Measurements from ENCODE around the gene JARID2. TPM values are rescaled to one million over a fixed set of nuclear protein-coding genes. Genes with fewer than 3 reads are reported as not detected.

Gene JARID2
- polyA plus RNA-seq, 1 experiment = 9.7 TPM

DNA sequence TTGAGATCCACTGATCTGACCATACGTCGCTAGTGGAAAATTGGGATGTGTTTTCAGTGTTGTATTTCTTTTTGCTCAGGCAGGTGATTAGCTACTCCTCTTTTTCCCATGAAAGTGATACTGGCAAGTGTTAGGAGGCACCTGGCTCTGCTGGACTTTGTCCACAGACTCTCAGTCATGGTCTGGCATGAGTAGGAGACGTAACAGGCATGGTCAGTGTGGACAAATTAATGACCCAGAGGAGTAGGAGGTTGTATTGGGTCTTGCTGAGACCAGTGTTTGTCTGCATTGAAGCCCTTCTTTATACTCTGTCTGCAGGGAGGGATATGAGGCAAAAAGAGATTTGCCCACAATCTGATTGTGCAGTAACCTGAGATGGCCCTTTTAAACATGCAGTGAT is 238.3 kb downstream of the JARID2 start:
- Histone ChIP-seq H3K9me3 (ENCODE audit: control insufficient read depth, insufficient read depth, low read length) (no peaks in the 10 kb centered on the region), H3K27me3 (ENCODE audit: control insufficient read depth, insufficient read depth, low read length) (no peaks in the 10 kb centered on the region), H3K27ac (ENCODE audit: low read depth, low read length) (no peak overlapping the region), H3K4me3 (ENCODE audit: low read depth, low read length) (no peak overlapping the region)
- DNase-seq (ENCODE audit: low read depth, low spot score) = no peak
- TF ChIP-seq, protein P1, sequence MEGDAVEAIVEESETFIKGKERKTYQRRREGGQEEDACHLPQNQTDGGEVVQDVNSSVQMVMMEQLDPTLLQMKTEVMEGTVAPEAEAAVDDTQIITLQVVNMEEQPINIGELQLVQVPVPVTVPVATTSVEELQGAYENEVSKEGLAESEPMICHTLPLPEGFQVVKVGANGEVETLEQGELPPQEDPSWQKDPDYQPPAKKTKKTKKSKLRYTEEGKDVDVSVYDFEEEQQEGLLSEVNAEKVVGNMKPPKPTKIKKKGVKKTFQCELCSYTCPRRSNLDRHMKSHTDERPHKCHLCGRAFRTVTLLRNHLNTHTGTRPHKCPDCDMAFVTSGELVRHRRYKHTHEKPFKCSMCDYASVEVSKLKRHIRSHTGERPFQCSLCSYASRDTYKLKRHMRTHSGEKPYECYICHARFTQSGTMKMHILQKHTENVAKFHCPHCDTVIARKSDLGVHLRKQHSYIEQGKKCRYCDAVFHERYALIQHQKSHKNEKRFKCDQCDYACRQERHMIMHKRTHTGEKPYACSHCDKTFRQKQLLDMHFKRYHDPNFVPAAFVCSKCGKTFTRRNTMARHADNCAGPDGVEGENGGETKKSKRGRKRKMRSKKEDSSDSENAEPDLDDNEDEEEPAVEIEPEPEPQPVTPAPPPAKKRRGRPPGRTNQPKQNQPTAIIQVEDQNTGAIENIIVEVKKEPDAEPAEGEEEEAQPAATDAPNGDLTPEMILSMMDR (IDR thresholded peaks at IDR 0.05; ENCODE audit: low read depth, low read length) = no peak
- ChIA-PET CTCF (no interaction called here), POLR2A (no interaction called here)

DNA sequence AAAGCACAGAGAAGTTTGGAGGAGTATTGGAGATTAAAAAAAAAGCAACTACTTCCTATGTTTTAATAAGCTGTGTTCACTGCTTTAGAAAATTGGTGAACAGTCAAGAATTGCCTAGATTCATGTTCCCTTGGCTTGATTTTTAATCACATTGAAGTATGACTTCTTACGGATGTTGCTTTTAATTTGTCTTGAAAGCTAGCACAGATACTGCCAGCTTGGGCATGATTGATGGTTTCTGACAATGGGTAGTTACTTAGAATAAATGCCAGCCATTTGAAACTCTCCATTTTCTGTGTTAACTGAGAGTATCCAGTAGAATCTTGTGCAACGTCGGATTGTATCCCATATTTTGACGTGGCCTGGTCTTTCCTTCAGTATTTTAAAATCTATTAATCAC is 239.0 kb downstream of the JARID2 start:
- TF ChIP-seq, protein P1 (IDR thresholded peaks at IDR 0.05; ENCODE audit: low read depth, low read length) = no peak
- Histone ChIP-seq H3K27me3 (ENCODE audit: control insufficient read depth, insufficient read depth, low read length) (no peaks in the 10 kb centered on the region), H3K27ac (ENCODE audit: low read depth, low read length) (no peak overlapping the region), H3K9me3 (ENCODE audit: control insufficient read depth, insufficient read depth, low read length) (no peaks in the 10 kb centered on the region), H3K4me3 (ENCODE audit: low read depth, low read length) (no peak overlapping the region)
- POLR2A ChIA-PET = no interaction called here
- CTCF ChIA-PET = no interaction called here
- no peak for DNase-seq (ENCODE audit: low read depth, low spot score)

DNA sequence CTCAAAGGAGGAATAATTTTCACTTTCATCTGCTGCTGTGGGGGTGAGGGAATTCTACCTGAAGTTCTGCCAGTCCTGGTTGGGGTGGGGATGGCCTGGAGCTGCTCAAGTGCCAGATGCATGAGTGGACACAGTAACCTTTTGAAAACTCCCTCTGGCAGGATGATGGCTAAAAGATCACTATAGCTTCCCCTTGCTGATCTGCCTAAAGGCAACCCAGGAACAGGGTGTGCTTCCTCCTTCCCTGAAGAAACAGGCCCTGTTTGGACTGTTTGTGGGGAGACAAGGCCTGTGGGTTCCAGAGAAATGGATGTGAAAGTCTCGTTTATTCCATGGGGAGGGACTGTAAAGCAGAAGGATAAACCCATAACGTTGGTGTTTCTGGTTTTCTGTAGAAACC is 240.1 kb downstream of the JARID2 start:
- Histone ChIP-seq H3K27me3 (ENCODE audit: control insufficient read depth, insufficient read depth, low read length) (no peaks in the 10 kb centered on the region), H3K4me3 (ENCODE audit: low read depth, low read length) (no peak overlapping the region), H3K27ac (ENCODE audit: low read depth, low read length) (no peak overlapping the region), H3K9me3 (ENCODE audit: control insufficient read depth, insufficient read depth, low read length) (no peaks in the 10 kb centered on the region)
- no peak for DNase-seq (ENCODE audit: low read depth, low spot score)
- TF ChIP-seq, protein P1 (IDR thresholded peaks at IDR 0.05; ENCODE audit: low read depth, low read length) = no peak
- ChIA-PET CTCF (no interaction called here), POLR2A (no interaction called here)

DNA sequence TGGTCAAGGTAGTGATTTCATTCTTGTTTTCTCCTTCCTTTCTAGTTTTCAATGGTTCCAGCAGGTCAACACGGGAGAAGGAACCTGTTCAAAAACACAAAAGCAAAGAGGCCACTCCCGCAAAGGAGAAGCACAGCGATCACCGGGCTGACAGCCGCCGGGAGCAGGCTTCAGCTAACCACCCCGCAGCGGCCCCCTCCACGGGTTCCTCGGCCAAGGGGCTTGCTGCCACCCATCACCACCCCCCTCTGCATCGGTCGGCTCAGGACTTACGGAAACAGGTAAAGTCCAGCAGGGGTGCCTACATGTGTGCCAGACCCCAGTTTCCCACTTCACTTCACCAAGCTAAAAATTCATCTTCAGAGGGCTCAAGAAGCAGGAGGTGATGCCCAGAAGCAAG is 241.4 kb downstream of the JARID2 start:
- Histone ChIP-seq H3K4me3 (ENCODE audit: low read depth, low read length) (no peak overlapping the region), H3K9me3 (ENCODE audit: control insufficient read depth, insufficient read depth, low read length) (no peaks in the 10 kb centered on the region), H3K27ac (ENCODE audit: low read depth, low read length) (no peak overlapping the region), H3K27me3 (ENCODE audit: control insufficient read depth, insufficient read depth, low read length) (no peaks in the 10 kb centered on the region)
- DNase-seq (ENCODE audit: low read depth, low spot score) = no peak
- ChIA-PET CTCF (no interaction called here), POLR2A (no interaction called here)
- TF ChIP-seq, protein P1 (IDR thresholded peaks at IDR 0.05; ENCODE audit: low read depth, low read length) = no peak

DNA sequence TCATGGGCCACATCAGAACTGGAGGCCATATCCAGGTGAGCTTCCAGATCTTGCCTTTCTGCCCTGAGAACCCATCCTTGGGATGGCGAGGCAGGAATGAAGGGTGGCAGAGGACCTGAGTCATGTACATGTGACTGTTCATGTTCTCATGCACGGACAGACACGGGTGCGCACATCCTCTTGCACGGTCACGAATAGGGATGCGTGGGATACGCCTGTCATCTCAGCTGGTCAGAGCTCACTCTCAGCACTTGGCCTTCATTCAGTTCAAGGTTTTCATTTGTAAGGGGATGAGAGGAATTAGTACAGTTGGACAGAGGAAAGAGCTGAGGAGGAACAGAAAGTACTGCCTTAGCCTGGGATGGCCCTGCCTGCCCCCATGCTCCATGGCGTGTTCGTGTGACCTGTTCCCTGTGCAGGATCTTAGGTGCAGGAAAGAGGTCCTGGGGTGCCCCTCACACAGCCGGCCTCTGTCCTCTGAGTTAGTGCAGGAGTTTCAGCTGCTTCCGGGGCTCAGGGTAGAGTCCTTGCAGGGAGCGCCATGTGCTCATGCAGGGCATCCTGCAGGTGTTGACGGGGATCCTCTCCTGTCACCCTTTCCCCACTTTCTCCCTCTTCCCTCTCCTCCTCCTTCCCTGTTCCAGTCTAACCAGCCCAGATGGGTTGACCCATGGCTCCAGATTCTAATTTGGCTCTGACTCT is 243.5 kb downstream of the JARID2 start:
- TF ChIP-seq, protein P1 (IDR thresholded peaks at IDR 0.05; ENCODE audit: low read depth, low read length) = no peak
- no peak overlapping the region for H3K27ac ChIP-seq (ENCODE audit: low read depth, low read length)
- H3K27me3 ChIP-seq (ENCODE audit: control insufficient read depth, insufficient read depth, low read length) = no peaks in the 10 kb centered on the region
- CTCF ChIA-PET = interaction anchor here (0.5 to 1.1 kb wide), 2 partner anchors 26 to 44 kb away, joined by 3 to 7 read pairs; no protein-coding TSS in a partner anchor
- POLR2A ChIA-PET = no interaction called here
- no peak overlapping the region for H3K4me3 ChIP-seq (ENCODE audit: low read depth, low read length)
- no peak for DNase-seq (ENCODE audit: low read depth, low spot score)
- no peaks in the 10 kb centered on the region for H3K9me3 ChIP-seq (ENCODE audit: control insufficient read depth, insufficient read depth, low read length)
